Calu3 (cell line): ENCODE data around the gene DGLUCY. TPM values are rescaled to one million over a fixed set of nuclear protein-coding genes. Genes with fewer than 3 reads are reported as not detected.

Experiments used
- BruUV-seq: library from RNA; stranded (reverse); fragments of 400-500 nt; replicated peaks from 2 replicates; lab custom pipeline; 2021; lab: Mats Ljungman, UMichigan
- CTCF ChIA-PET: fragments of 300-600 bp; sonication (Branson Sonifier 250); formaldehyde crosslinking; loops from one replicate; lab custom pipeline; 2022; ENCODE audit warnings: antibody characterized with exemption; lab: Charles Lee
- DNase-seq: peaks from one replicate; pipeline ENCODE4 v3.0.0; 2022
- H3K27ac Mint-ChIP-seq: one replicate; pipeline ENCODE4 v1.8.0; 2022; ENCODE audit warnings: mixed read lengths; ENCODE audit not compliant: unreplicated experiment
- H3K27me3 Mint-ChIP-seq: one replicate; pipeline ENCODE4 v1.8.0; 2022; ENCODE audit warnings: mixed read lengths; ENCODE audit not compliant: unreplicated experiment
- H3K36me3 Mint-ChIP-seq: one replicate; pipeline ENCODE4 v1.8.0; 2022; ENCODE audit warnings: mild to moderate bottlenecking, moderate library complexity, mixed read lengths; ENCODE audit not compliant: insufficient read depth, unreplicated experiment
- H3K4me1 Mint-ChIP-seq: one replicate; pipeline ENCODE4 v1.8.0; 2022; ENCODE audit warnings: mild to moderate bottlenecking, low read depth, mixed read lengths; ENCODE audit not compliant: unreplicated experiment
- H3K4me3 Mint-ChIP-seq: one replicate; pipeline ENCODE4 v1.8.0; 2022; ENCODE audit warnings: mild to moderate bottlenecking, low read depth, moderate library complexity, mixed read lengths; ENCODE audit not compliant: unreplicated experiment
- H3K9me3 Mint-ChIP-seq: one replicate; pipeline ENCODE4 v1.8.0; 2022; ENCODE audit warnings: low read depth, mixed read lengths; ENCODE audit not compliant: unreplicated experiment
- CTCF ChIP-seq: fragments of 200-600 bp; IDR thresholded peaks from one replicate; pipeline ENCODE4 v1.8.0; 2022; ENCODE audit warnings: antibody characterized with exemption; ENCODE audit not compliant: unreplicated experiment
- intact Hi-C: fragments of 100-400 bp; cut with micrococcal nuclease; formaldehyde crosslinking; loops from one replicate; pipeline ENCODE4 v1.10.0; 2022; ENCODE audit not compliant: unreplicated experiment
- total RNA-seq: library from RNA; stranded (reverse); gene quantifications from 2 replicates; pipeline ENCODE4 v1.2.3, GENCODE V29; 2022

DGLUCY gene
- total RNA-seq, 1 experiment from 2014 or later: 69.3 TPM

DNA sequence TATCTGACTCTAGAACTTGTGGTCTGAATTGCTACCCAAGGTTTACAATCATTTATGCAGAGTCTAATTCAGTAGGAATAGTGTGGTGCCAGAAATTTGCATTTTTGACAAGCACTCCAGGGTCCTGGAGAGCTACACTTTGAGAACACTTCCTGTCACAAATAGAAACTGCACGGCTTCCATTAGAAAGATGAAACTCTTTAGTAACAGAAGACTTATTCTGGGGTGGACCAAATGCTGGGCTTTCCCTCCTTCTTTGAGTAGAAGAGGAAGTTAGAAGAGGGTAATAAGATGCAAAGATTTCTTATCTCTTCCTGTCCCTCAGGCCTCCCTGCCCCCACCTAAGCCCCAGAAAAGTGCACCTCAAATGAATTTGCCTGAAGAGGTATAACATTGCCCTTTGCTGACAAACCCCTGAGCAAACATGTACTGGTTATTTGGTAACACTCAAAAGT, 28.4 kb downstream of the DGLUCY start:
- no peaks in the 10 kb centered on the region for H3K27me3 Mint-ChIP-seq
- no peak overlapping the region for H3K4me3 Mint-ChIP-seq
- intact Hi-C loops: no loop called here
- BruUV-seq: no TSS peak
- no peak for TF ChIP-seq CTCF
- no peak overlapping the region for H3K27ac Mint-ChIP-seq
- no peaks in the 10 kb centered on the region for H3K36me3 Mint-ChIP-seq
- CTCF ChIA-PET: no interaction called here
- H3K9me3 Mint-ChIP-seq: no peaks in the 10 kb centered on the region
- no peak for DNase-seq
- H3K4me1 Mint-ChIP-seq: no peaks in the 10 kb centered on the region

DNA sequence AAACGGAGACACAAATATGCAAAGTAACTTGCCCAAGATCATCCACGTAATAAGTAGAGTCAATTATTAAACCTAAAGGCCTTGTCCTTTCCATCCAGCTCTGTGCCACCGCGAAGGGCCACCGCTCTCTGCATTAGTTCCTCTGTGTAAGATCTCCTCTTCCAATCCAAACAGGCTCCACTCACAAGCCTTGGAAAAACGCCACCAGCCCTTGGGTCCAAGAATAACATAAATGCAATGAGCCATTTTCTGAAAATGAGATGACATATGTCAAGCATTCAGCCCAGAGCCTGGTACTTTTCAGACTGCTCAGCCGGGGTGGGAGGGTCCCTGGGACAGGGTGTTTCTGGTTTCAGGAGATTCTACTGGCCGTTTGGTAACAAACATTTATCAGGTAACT, 30.0 kb downstream of the DGLUCY start:
- H3K36me3 Mint-ChIP-seq: no peaks in the 10 kb centered on the region
- no peak for TF ChIP-seq CTCF
- no TSS peak for BruUV-seq
- no peak for DNase-seq
- intact Hi-C loops: no loop called here
- no peaks in the 10 kb centered on the region for H3K4me1 Mint-ChIP-seq
- CTCF ChIA-PET: no interaction called here
- no peak overlapping the region for H3K27ac Mint-ChIP-seq
- H3K27me3 Mint-ChIP-seq: no peaks in the 10 kb centered on the region
- H3K9me3 Mint-ChIP-seq: no peaks in the 10 kb centered on the region
- H3K4me3 Mint-ChIP-seq: no peak overlapping the region

DNA sequence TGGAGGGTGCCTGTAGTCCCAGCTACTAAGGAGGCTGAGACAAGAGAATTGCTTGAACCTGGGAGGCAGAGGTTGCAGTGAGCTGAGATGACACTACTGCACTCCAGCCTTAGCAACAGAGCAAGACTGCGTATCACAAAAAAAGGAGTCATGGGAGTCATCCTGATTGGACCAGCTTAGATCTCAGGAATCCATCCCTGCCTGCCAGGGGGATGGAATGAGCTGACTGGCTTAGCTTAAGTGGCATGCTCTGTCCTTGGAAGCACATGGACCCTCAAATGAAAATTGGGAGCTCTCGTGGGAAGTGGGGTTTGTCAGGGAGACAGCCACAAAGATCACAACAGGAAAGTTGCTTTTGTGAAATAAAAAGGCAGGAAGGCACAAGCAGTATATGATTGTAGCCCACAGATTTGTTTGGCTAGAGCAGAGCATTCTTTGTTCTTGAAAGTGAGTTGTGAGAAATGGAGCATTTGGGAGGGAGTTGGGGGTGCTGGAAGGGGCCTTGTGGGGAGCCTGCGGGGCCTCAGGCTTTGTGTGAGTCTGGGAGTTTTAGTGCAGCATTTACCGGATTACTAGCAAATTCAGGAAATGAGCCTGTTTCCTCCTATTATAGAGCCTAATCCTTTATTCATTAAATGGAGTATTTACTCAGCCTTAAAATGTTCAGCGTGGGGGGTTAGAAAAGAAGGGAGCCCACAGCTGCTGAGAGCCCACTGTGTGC, 30.7 kb downstream of the DGLUCY start:
- H3K27ac Mint-ChIP-seq: no peak overlapping the region
- H3K4me3 Mint-ChIP-seq: no peak overlapping the region
- BruUV-seq: no TSS peak
- intact Hi-C loops: no loop called here
- no peak for DNase-seq
- H3K27me3 Mint-ChIP-seq: no peaks in the 10 kb centered on the region
- CTCF ChIA-PET: no interaction called here
- TF ChIP-seq CTCF: no peak
- H3K4me1 Mint-ChIP-seq: no peaks in the 10 kb centered on the region
- H3K36me3 Mint-ChIP-seq: no peaks in the 10 kb centered on the region
- no peaks in the 10 kb centered on the region for H3K9me3 Mint-ChIP-seq

GRCh38 chr14:91145391-91146160, 31.7 kb downstream of the DGLUCY start:
- Mint-ChIP-seq H3K4me1 (no peaks in the 10 kb centered on the region), H3K27ac (no peak overlapping the region), H3K9me3 (no peaks in the 10 kb centered on the region), H3K36me3 (no peaks in the 10 kb centered on the region), H3K4me3 (no peak overlapping the region), H3K27me3 (no peaks in the 10 kb centered on the region)
- no TSS peak for BruUV-seq
- CTCF ChIA-PET: no interaction called here
- no peak for TF ChIP-seq CTCF
- no peak for DNase-seq
- intact Hi-C loops: no loop called here
